Measurements from ENCODE around the gene NF2.

Gene NF2

GRCh38 chr22:29661336-29661735 lies 57.9 kb downstream of the NF2 start:
- DNase-seq (ENCODE audit: low read depth in 2 of 3, low spot score in 2 of 3), result no peak

DNA sequence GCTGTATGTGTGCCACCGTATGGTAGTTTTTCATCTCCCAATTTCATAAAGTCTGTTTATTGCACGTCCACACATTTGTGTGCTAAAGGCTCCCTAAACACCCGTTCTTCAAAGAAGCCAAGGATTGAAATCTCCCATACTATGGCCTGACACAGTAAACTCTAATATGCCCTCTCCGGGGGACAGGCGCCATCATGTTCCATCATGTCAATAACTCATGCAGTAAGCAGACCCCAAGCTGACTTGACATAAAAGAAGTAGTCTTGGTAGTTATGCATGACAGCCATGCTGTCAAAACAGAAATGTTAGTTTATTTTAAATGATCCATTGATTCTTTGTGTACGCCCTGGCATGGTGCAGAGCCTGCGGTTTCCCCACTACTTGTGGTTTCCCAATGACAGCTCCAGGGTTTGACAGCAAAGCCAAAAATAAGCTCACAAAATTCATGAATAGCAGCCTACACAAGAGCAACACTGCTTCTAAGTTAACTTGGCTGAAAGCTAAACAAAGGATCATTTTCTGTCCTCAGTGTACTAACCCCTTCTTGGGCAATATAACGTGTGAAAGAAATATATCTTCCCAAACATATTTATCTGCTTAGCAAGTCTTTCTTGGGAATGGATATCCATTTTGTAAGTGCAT lies 59.9 kb downstream of the NF2 start:
- DNase-seq (ENCODE audit: low read depth in 2 of 3, low spot score in 2 of 3), result no peak

GRCh38 chr22:29665486-29665885 lies 62.1 kb downstream of the NF2 start:
- DNase-seq (ENCODE audit: low read depth in 2 of 3, low spot score in 2 of 3), result no peak

DNA sequence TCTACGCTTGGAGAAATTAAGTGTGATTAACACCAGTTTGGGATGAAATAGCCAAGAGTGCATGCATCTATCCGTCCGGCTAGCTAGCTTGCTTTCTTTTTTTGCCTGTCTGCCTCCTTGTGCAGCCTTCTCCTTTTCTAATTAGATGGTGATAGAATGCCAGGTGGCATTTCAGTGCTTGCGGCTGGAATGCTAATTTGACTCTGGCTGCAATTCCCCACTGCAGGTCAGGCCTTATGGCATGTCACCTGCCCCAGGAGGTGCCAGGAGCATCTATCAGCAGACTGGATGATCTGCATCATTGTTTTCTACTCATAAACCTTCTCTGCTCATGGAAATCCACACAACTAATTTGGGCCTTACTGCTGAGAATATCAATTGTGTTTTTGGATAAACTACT lies 65.2 kb downstream of the NF2 start:
- no peak for DNase-seq (ENCODE audit: low read depth in 2 of 3, low spot score in 2 of 3)

- no peak for DNase-seq (ENCODE audit: low read depth in 2 of 3, low spot score in 2 of 3)
These were observed 67.2 kb downstream of the NF2 start for GRCh38 chr22:29670626-29671025.

- DNase-seq (ENCODE audit: low read depth in 2 of 3, low spot score in 2 of 3), result no peak
These were observed 70.1 kb downstream of the NF2 start for GRCh38 chr22:29673361-29674066.

DNA sequence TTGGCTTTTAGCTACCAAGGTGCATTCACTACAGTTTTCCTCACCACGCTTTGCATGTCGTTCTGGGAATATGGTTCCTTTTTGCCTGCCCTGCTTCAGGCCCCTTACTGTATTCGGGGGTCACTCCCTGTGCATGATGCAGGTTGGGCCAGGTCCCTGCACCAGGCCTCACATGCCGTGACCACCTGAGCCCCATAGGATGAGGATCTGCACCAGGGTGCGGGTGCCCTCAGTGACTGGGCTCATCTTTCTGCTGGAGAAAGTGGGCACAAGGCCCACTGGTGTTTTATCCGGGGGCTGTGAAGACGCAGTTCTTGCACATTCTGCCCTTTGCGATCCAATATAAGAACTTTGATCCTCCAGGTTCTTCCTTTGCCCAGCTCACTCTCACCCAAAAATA lies 70.7 kb downstream of the NF2 start:
- DNase-seq (ENCODE audit: low read depth in 2 of 3, low spot score in 2 of 3), result no peak

DNA sequence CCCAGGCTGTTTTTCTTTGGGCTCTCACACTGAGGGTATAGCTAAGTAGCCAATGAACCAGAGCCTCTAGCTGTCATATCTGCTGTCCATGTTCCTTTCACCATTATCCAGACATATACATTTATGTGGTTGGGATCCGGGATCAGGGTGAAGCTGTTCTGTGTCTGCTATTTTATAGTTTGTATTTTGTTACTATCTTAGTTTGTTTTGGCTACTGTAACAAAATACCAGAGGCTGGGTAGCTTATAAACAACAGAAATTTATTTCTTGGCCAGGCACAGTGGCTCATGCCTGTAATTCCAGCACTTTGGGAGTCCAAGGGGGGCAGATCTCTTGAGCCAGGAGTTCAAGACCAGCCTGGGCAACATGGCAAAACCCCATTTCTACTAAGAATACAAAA lies 75.9 kb downstream of the NF2 start:
- DNase-seq (ENCODE audit: low read depth in 2 of 3, low spot score in 2 of 3), result no peak

- DNase-seq (ENCODE audit: low read depth in 2 of 3, low spot score in 2 of 3), result no peak
These were observed 80.1 kb downstream of the NF2 start for GRCh38 chr22:29683536-29683935.

GRCh38 chr22:29684244-29684643 lies 80.8 kb downstream of the NF2 start:
- no peak for DNase-seq (ENCODE audit: low read depth in 2 of 3, low spot score in 2 of 3)

GRCh38 chr22:29689206-29689879 lies 85.9 kb downstream of the NF2 start:
- DNase-seq (ENCODE audit: low read depth in 2 of 3, low spot score in 2 of 3), result no peak

- peak in 1 of 3 experiments; percentile 8 for DNase-seq (ENCODE audit: low read depth in 2 of 3, low spot score in 2 of 3)
These were observed 86.4 kb downstream of the NF2 start for GRCh38 chr22:29689880-29690213.

GRCh38 chr22:29690476-29690875 lies 87.0 kb downstream of the NF2 start:
- DNase-seq (ENCODE audit: low read depth in 2 of 3, low spot score in 2 of 3), result no peak

DNA sequence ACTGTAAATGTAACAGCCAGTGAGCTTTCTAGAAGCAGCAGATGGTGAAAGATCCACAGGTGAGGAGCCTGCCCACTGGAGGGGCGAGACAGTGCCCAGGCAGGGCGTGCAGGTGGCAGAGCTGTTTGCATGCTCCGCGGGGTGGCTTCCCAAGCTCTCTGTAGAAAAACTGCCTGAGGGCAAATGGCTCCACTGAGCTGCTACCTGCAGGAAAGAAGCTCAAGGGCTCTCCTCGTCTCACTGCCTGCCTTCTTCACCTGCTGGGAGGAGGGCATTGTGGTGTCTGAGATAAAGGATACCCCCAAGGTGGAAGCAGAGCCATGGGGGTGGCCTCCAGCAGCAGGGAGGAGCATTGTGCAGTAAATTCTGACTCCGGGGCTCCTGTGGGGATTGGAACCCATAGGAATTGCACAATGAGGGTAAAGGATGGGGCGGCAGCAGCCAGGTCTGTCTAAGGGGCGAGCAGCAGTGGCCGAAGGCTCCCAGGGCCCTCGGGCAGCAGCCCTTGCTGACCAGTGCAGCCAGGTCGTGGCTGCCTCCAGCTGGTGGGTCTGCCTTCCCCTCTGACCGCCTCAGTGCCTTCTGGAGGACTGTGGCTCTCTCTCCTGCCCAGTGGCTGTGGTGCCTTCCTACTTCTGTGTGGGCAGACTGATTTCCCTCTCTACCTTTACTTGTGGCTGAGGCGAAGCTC lies 88.3 kb downstream of the NF2 start:
- no peak for DNase-seq (ENCODE audit: low read depth in 2 of 3, low spot score in 2 of 3)

DNA sequence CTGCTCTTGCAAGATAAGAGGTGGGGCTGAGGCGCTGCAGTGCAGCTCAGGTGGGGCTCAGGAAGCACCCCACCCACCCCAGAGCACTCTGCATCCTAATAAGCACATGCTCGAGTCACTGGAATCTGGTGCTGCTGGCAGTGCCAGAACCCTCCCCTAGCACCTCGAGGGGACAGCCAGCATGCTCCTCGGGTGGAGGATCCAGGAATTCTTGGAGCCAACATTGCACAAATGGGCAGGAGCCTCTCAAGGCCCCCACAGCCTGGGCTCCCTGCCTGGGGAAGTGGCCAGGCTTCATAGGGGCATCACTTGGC lies 88.9 kb downstream of the NF2 start:
- DNase-seq (ENCODE audit: low read depth in 2 of 3, low spot score in 2 of 3), result no peak

GRCh38 chr22:29693161-29693560 lies 89.7 kb downstream of the NF2 start:
- no peak for DNase-seq (ENCODE audit: low read depth in 2 of 3, low spot score in 2 of 3)

DNA sequence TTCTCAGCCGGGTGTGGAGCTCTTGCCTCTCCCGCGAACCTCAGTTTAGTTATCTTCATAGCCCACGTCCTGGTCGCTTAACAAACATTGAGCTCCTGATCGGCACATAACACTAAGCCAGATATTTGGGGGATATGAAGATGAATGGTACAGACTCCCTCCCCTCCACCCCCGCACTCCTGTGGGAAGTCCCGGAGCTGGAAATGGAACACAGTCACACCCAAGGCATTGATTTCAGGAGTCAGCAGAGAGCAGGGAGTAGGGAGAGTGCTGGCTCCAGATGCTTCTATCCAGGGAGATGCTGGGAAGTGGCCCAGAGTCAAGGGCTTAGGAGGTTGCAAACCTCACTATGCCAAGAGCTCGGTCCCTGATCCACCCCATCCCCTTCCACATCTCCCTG lies 90.2 kb downstream of the NF2 start:
- no peak for DNase-seq (ENCODE audit: low read depth in 2 of 3, low spot score in 2 of 3)

DNA sequence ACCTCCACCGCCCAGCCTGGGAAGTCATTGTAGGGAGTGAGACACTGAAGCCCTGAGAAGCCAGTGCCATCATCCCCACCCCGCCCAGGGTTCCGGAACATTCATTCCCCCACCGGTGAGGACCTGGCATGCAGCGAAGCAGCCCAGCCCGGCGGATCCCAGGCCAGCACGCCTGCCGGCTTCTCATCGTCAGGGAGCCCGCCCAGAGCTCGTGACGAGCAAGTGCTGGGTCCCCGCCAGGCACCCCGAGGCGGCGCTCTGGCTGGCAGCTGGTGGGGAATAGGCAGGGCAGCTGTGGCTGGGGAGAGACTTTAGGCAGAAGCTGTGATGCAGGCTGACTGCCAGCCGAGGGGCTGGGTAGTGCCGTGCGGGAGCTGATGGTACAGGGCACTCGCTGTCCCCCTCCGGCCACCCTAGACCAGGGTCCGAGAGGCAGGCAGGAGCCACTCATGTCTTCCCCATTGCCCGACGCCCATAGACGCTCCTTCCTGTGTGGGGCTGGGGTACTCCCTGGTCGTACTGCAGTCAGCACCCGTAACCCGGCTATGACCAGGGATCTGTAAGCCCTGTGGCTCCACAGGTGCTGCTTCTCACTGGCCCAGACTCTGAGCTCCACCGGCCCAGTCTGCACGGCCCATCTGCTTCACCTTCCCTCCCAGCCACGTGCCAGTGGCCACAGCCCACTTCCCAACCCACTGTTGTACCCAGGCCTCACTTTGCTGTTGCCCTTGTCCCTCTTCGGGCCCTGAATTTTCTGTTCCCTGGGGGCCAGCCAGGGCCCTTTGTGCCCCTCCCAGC lies 91.9 kb downstream of the NF2 start:
- no peak for DNase-seq (ENCODE audit: low read depth in 2 of 3, low spot score in 2 of 3)

DNA sequence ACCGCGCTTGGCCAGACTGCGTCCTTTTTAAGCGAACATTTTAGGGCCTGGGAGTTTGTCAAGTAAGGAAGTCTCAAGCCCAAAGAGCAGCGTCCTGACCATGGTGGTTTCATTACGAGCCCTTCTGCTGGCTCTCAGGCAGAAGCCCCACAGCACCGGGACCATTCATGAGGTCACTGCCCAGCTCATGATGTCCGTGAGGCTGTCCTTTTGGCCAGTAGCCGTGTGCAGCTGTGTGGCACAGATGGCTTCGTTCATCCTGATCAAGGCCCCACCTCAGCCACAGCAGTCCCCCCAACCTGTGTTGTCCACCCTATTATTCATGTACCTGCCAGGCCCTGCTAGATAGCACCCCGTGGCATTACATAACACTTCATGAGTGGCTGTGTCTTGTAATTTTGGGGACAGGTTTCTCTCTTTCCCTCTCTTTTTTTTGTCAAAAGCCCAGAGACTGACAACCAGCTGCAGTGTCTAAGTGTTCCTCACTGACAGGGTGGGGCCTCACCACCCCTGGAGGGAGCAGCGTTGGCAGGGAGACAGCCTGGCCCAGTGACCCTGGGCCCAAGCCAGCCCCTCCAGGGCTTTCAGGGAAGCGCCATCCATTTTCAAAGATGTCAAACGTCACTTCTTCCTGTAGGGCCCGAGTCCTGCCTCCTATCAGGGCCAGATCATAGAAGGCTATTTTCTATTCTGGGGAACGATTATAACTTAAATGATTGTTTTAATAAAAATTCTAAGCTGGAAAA lies 94.6 kb downstream of the NF2 start:
- no peak for DNase-seq (ENCODE audit: low read depth in 2 of 3, low spot score in 2 of 3)

GRCh38 chr22:29700206-29700899 lies 96.9 kb downstream of the NF2 start:
- DNase-seq (ENCODE audit: low read depth in 2 of 3, low spot score in 2 of 3), result no peak
